Measurements from ENCODE around the gene RAPGEF5. TPM values are rescaled to one million over a fixed set of nuclear protein-coding genes. Genes with fewer than 3 reads are reported as not detected.

RAPGEF5 gene
- total RNA-seq, 1 donor from 2014 or later = 12.4 TPM

GRCh38 chr7:22179442-22179879 is 177.5 kb downstream of the RAPGEF5 start:
- DNase-seq = no peak
- intact Hi-C loops (cut with micrococcal nuclease) = no loop called here
- CTCF ChIA-PET = no interaction called here
- ATAC-seq (ENCODE audit: low read depth) = no peak
- TF ChIP-seq CTCF (IDR thresholded peaks at IDR 0.05) = no peak
- H3K27me3 Mint-ChIP-seq = no peaks in the 10 kb centered on the region
- H3K4me1 Mint-ChIP-seq = peaks cover 5% of the 10 kb centered on the region
- H3K9me3 Mint-ChIP-seq = no peaks in the 10 kb centered on the region
- H3K4me3 Mint-ChIP-seq = no peak overlapping the region
- no peak overlapping the region for H3K27ac Mint-ChIP-seq
- POLR2A ChIA-PET = no interaction called here
- no peaks in the 10 kb centered on the region for H3K36me3 Mint-ChIP-seq (ENCODE audit: low read depth)

- no peaks in the 10 kb centered on the region for H3K36me3 Mint-ChIP-seq (ENCODE audit: low read depth)
- intact Hi-C loops (cut with micrococcal nuclease) = no loop called here
- no peak for DNase-seq
- peaks cover 11% of the 10 kb centered on the region for H3K4me1 Mint-ChIP-seq
- ATAC-seq (ENCODE audit: low read depth) = no peak
- no peaks in the 10 kb centered on the region for H3K27me3 Mint-ChIP-seq
- no peak overlapping the region for H3K4me3 Mint-ChIP-seq
- no peak overlapping the region for H3K27ac Mint-ChIP-seq
- ChIA-PET CTCF (no interaction called here), POLR2A (no interaction called here)
- no peak for TF ChIP-seq CTCF (IDR thresholded peaks at IDR 0.05)
- H3K9me3 Mint-ChIP-seq = no peaks in the 10 kb centered on the region
Measured at GRCh38 chr7:22178735-22179134, 178.2 kb downstream of the RAPGEF5 start.

- no peak for DNase-seq
- CTCF ChIA-PET = no interaction called here
- Mint-ChIP-seq H3K27me3 (no peaks in the 10 kb centered on the region), H3K4me3 (no peak overlapping the region), H3K9me3 (no peaks in the 10 kb centered on the region), H3K36me3 (ENCODE audit: low read depth) (no peaks in the 10 kb centered on the region), H3K4me1 (peaks cover 13% of the 10 kb centered on the region), H3K27ac (no peak overlapping the region)
- ATAC-seq (ENCODE audit: low read depth) = no peak
- POLR2A ChIA-PET = no interaction called here
- TF ChIP-seq CTCF (IDR thresholded peaks at IDR 0.05) = no peak
- intact Hi-C loops (cut with micrococcal nuclease) = no loop called here
Measured at GRCh38 chr7:22176791-22177412, 180.1 kb downstream of the RAPGEF5 start.

- TF ChIP-seq CTCF (IDR thresholded peaks at IDR 0.05) = no peak
- CTCF ChIA-PET = no interaction called here
- ATAC-seq (ENCODE audit: low read depth) (no peak), DNase-seq (no peak)
- peak overlapping the region; percentile 13 for H3K4me3 Mint-ChIP-seq
- H3K36me3 Mint-ChIP-seq (ENCODE audit: low read depth) = no peaks in the 10 kb centered on the region
- peaks cover 13% of the 10 kb centered on the region for H3K4me1 Mint-ChIP-seq
- intact Hi-C loops (cut with micrococcal nuclease) = no loop called here
- no peaks in the 10 kb centered on the region for H3K9me3 Mint-ChIP-seq
- H3K27ac Mint-ChIP-seq = peak overlapping the region; percentile 19
- no peaks in the 10 kb centered on the region for H3K27me3 Mint-ChIP-seq
- POLR2A ChIA-PET = no interaction called here
Measured at GRCh38 chr7:22174574-22174953, 182.4 kb downstream of the RAPGEF5 start.

- peaks cover 13% of the 10 kb centered on the region for H3K4me1 Mint-ChIP-seq
- ChIA-PET CTCF (no interaction called here), POLR2A (no interaction called here)
- intact Hi-C loops (cut with micrococcal nuclease) = no loop called here
- H3K9me3 Mint-ChIP-seq = no peaks in the 10 kb centered on the region
- H3K36me3 Mint-ChIP-seq (ENCODE audit: low read depth) = no peaks in the 10 kb centered on the region
- H3K4me3 Mint-ChIP-seq = peak overlapping the region; percentile 13
- H3K27me3 Mint-ChIP-seq = no peaks in the 10 kb centered on the region
- TF ChIP-seq CTCF (IDR thresholded peaks at IDR 0.05) = no peak
- DNase-seq = no peak
- H3K27ac Mint-ChIP-seq = peak overlapping the region; percentile 19
- peak; percentile 89 for ATAC-seq (ENCODE audit: low read depth)
Measured at GRCh38 chr7:22173685-22174573, 183.0 kb downstream of the RAPGEF5 start.

All from activated B cell treated with CpG ODN at 0.5 μM for 24 hours (primary cell).